ENCODE data around the gene TP63.

GRCh38 chr3:189606774-189607173 lies 24.4 kb upstream of the TP63 start:
- TF ChIP-seq POLR2A (IDR thresholded peaks at IDR 0.05; ENCODE audit: low read depth, low read length) (no peak), TAF1 (IDR thresholded peaks at IDR 0.05; ENCODE audit: borderline replicate concordance, low read depth, low read length) (no peak)
